ENCODE results near the gene LGR5.

Gene LGR5

DNA sequence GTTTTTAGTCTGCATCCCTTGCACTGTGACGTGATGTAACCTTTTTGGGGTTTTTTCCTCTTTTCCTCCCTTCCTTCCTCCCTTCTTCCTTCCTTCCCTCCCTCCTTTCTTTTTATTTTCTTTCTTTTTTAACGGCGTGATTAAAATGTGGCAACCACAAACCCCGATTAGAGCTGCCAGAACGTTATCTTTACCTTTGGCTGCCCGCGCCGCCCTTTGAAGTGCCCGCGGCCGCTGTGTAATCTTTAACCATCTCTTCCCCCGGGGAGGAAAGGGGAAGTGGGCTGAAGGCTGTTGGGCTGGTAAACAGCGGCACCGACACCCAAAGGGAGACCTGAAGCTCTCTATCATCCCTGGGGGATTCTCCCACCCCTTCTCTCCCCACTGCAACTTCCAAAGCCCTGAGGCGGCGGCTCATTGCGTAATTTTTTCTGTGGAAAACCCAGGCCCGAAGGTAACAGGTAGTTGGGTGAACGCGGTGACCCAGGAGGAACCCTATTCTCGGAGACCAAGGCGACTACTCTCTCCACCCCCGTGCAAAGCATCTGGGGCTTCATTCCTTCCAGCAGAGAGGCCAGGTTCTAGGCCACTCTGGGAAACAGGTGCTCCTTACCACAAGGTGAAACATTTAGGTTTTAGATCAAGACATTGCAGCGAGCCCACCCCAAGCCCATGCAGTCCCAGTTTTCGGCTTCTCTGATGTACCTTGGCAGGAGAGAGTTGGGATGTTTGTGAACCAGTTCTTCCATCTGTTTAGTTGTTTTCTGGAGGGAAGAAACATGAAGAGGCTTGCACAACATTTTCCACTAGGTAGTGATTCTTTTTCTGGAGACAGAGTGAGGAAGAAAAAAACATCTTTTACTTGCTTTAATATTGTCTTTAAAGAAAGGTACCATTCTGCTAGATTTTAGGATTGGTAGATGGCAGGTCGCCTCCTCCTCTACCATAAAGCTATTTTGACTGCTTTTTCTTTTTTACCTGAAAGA is 1.5 kb downstream of the LGR5 start:
- H3K9ac ChIP-seq (ENCODE audit: low read length): no peak overlapping the region
- no peak overlapping the region for H3K27ac ChIP-seq (ENCODE audit: low read length)
- H3K27me3 ChIP-seq (ENCODE audit: control insufficient read depth, insufficient read depth, low read length): peaks cover 63% of the 10 kb centered on the region
- peak overlapping the region; percentile 72 for H3K4me3 ChIP-seq (ENCODE audit: low read length)
- H3K36me3 ChIP-seq (ENCODE audit: control insufficient read depth, low read depth, low read length): no peaks in the 10 kb centered on the region
- H3K4me1 ChIP-seq (ENCODE audit: control insufficient read depth, low read depth, low read length): peaks cover 6% of the 10 kb centered on the region
- H3K9me3 ChIP-seq (ENCODE audit: control insufficient read depth, low read depth, low read length): no peaks in the 10 kb centered on the region

DNA sequence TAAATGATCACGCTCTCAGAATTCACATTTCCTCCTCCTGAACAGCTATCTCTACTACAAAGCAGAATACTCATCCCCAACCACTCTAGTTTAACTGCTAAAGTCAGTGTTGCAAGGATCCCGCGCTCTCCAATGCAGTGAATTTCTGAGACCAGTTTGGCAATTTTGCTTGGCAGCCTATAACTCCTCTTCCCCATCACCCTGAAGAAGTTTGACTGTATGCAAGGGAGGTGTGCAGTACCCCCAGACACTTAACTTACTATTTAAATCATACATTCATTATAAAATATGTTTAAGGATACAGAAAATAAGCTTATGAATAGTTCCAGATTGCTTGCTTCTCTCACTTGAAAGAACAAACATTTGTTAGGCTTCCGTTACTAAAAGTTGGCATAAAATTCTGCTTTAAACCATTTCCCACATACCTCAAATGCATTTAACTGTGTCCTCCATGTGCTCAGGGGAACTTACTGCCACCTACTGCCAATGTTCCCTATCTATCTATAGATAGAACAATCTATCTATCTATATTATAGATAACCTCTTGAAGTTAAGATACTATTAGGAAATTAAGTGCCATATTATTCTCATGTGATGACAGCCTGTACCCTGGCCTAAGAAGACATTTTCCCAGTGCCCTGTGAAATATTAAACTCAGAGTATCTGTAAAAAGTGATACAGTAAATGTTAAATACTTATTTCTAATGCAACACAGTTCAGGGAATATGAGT is 2.4 kb downstream of the LGR5 start:
- Histone ChIP-seq H3K4me3 (ENCODE audit: low read length) (no peak overlapping the region), H3K9ac (ENCODE audit: low read length) (no peak overlapping the region), H3K36me3 (ENCODE audit: control insufficient read depth, low read depth, low read length) (no peaks in the 10 kb centered on the region), H3K27me3 (ENCODE audit: control insufficient read depth, insufficient read depth, low read length) (peaks cover 63% of the 10 kb centered on the region), H3K27ac (ENCODE audit: low read length) (no peak overlapping the region), H3K9me3 (ENCODE audit: control insufficient read depth, low read depth, low read length) (no peaks in the 10 kb centered on the region), H3K4me1 (ENCODE audit: control insufficient read depth, low read depth, low read length) (peaks cover 6% of the 10 kb centered on the region)

DNA sequence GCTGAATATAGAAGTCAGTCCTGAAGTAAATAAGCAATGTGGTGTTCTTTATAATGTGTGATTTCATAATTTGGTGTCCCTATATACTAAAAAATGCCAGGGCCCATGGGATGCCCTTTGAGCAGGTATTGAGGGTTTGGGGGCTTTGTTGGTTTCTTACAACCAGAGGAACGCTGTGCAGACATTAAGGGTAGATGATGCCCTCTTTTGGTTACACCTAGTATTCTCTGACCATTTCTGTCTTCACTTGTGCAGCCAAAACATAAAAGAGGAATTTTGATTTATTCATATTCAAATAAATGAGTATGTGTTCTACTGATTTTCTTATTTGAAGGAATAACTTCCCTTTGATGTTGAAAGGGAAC is 3.0 kb downstream of the LGR5 start:
- Histone ChIP-seq H3K9ac (ENCODE audit: low read length) (no peak overlapping the region), H3K36me3 (ENCODE audit: control insufficient read depth, low read depth, low read length) (no peaks in the 10 kb centered on the region), H3K27ac (ENCODE audit: low read length) (no peak overlapping the region), H3K27me3 (ENCODE audit: control insufficient read depth, insufficient read depth, low read length) (peaks cover 60% of the 10 kb centered on the region), H3K4me1 (ENCODE audit: control insufficient read depth, low read depth, low read length) (peaks cover 6% of the 10 kb centered on the region), H3K4me3 (ENCODE audit: low read length) (no peak overlapping the region), H3K9me3 (ENCODE audit: control insufficient read depth, low read depth, low read length) (no peaks in the 10 kb centered on the region)

DNA sequence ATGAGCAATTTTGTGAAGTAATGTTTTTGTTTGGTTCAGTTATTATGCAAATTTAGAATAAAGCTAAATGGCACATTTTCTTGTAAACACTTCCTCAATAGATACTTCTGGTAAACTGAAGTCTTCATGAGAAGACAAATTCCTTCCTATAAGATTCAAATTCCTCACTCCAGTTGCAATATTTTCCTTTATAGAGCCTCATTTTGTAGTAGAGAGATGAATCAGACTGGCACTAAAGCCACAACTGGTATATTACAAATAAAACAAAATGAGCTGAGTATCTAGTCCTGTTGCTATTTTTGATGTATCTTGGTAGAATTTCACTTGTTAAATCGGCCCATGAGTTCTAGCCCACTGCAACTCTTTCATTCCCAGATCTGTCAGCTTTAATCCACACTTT is 5.5 kb downstream of the LGR5 start:
- peaks cover 35% of the 10 kb centered on the region for H3K27me3 ChIP-seq (ENCODE audit: control insufficient read depth, insufficient read depth, low read length)

DNA sequence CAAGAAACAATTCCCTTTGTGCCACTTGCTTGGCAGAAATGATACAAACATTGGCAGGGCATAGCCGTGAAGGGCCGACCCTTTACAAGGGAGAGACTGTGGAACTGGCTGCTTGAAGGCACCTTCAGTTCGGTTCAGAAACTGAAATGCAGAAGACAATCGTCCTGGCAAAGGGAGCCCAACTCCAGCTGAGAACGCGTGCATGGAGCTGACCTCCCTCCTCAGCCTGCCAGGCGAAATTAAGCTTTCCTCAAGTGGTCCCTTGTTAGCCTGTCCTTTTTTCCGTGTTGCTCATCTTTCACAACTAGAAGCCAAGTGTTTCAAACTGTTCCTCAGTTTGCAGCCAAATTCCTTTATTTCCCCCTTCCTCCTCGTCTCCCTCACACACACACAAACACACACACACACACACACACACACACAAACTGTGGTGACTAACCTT is 8.1 kb downstream of the LGR5 start:
- no peaks in the 10 kb centered on the region for H3K36me3 ChIP-seq (ENCODE audit: control insufficient read depth, low read depth, low read length)
- no peak overlapping the region for H3K27ac ChIP-seq (ENCODE audit: low read length)
- H3K27me3 ChIP-seq (ENCODE audit: control insufficient read depth, insufficient read depth, low read length): peaks cover 8% of the 10 kb centered on the region
- no peaks in the 10 kb centered on the region for H3K9me3 ChIP-seq (ENCODE audit: control insufficient read depth, low read depth, low read length)
- peaks cover 2% of the 10 kb centered on the region for H3K4me1 ChIP-seq (ENCODE audit: control insufficient read depth, low read depth, low read length)
- H3K4me3 ChIP-seq (ENCODE audit: low read length): no peak overlapping the region
- no peak overlapping the region for H3K9ac ChIP-seq (ENCODE audit: low read length)

More for the DNA sequence above, 5.5 kb downstream of the LGR5 start:
- no peak overlapping the region for H3K4me3 ChIP-seq (ENCODE audit: low read length)
- H3K9ac ChIP-seq (ENCODE audit: low read length): no peak overlapping the region
- H3K36me3 ChIP-seq (ENCODE audit: control insufficient read depth, low read depth, low read length): no peaks in the 10 kb centered on the region
- H3K27ac ChIP-seq (ENCODE audit: low read length): no peak overlapping the region
- H3K9me3 ChIP-seq (ENCODE audit: control insufficient read depth, low read depth, low read length): no peaks in the 10 kb centered on the region
- H3K4me1 ChIP-seq (ENCODE audit: control insufficient read depth, low read depth, low read length): no peaks in the 10 kb centered on the region

DNA sequence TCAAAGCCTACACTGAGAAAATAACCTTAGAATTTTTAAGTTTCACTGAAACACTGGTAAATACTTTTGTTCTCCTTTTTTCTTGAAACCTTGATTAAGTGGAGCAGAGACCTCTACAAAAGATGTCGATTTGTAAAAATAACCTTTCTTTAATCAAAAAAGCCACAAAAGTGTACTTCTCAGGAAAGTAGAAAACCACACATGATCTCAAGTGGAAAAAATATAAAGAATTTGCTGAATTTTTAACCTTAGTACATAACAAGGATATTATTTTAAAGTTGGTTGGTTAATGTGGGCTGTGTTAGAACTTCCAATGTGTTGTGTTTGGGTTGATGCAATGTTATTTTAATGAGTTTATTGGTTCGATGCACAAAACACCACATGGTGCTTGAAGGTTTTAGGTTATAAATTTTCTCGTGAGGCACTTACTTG is 8.6 kb downstream of the LGR5 start:
- Histone ChIP-seq H3K27me3 (ENCODE audit: control insufficient read depth, insufficient read depth, low read length) (peaks cover 4% of the 10 kb centered on the region), H3K27ac (ENCODE audit: low read length) (no peak overlapping the region), H3K9ac (ENCODE audit: low read length) (no peak overlapping the region), H3K4me1 (ENCODE audit: control insufficient read depth, low read depth, low read length) (peaks cover 2% of the 10 kb centered on the region), H3K9me3 (ENCODE audit: control insufficient read depth, low read depth, low read length) (no peaks in the 10 kb centered on the region), H3K36me3 (ENCODE audit: control insufficient read depth, low read depth, low read length) (no peaks in the 10 kb centered on the region), H3K4me3 (ENCODE audit: low read length) (no peak overlapping the region)

DNA sequence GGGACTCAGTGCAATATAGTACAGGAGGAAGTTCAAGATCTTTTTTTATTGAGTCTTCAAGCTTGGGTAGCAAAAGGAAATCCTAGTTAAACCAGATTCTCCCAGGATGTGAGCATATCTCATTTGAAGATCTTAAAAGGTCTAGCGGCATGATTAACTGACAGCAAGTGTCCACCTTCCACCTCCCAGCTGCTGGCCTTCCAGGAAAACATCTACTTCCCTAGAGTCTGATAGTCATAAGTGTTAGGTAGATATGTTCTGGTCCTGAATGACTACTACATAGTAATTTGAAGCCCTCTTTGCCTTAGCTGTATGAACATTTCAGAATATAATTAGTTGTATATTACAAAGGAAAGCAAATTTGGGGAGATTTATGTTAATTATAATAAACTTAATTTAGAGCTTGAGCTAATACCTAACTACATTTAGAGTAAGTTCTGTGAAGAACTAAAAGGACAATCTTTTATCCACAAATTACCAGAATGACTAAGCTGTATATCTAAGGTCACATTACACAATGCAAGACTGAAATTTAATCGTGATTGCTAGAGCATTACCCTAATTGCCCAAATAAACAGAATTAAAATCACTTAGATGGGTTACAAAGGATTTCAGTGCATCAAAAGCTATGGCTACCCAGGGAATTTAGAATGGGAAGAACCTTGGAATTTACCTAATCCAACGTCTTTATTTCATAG is 9.9 kb downstream of the LGR5 start:
- H3K27me3 ChIP-seq (ENCODE audit: control insufficient read depth, insufficient read depth, low read length): no peaks in the 10 kb centered on the region

DNA sequence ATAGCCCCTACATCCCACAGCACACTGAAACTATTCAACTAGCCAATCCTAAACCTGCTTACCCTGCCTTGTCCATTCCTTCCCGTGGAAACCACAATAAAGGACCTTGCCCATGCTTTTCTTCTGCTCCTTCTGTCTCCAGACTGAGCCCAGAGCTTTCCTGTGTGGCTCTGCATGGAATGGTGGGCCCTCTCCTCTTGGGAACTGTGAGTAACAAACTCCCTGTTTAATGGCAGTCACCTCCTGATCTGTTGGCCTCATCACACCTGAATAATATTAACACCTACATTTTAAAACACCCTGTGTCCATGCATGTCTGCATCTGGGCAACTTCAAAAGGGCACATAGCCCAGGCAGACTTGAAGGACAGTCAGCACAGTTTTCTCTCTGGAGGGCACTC is 12.4 kb downstream of the LGR5 start:
- Histone ChIP-seq H3K27ac (ENCODE audit: low read length) (no peak overlapping the region), H3K27me3 (ENCODE audit: control insufficient read depth, insufficient read depth, low read length) (no peaks in the 10 kb centered on the region), H3K36me3 (ENCODE audit: control insufficient read depth, low read depth, low read length) (no peaks in the 10 kb centered on the region), H3K4me3 (ENCODE audit: low read length) (no peak overlapping the region), H3K4me1 (ENCODE audit: control insufficient read depth, low read depth, low read length) (peaks cover 7% of the 10 kb centered on the region), H3K9me3 (ENCODE audit: control insufficient read depth, low read depth, low read length) (no peaks in the 10 kb centered on the region), H3K9ac (ENCODE audit: low read length) (no peak overlapping the region)

More for the DNA sequence above, 9.9 kb downstream of the LGR5 start:
- Histone ChIP-seq H3K9me3 (ENCODE audit: control insufficient read depth, low read depth, low read length) (no peaks in the 10 kb centered on the region), H3K36me3 (ENCODE audit: control insufficient read depth, low read depth, low read length) (no peaks in the 10 kb centered on the region), H3K27ac (ENCODE audit: low read length) (no peak overlapping the region), H3K9ac (ENCODE audit: low read length) (no peak overlapping the region), H3K4me3 (ENCODE audit: low read length) (no peak overlapping the region), H3K4me1 (ENCODE audit: control insufficient read depth, low read depth, low read length) (peaks cover 2% of the 10 kb centered on the region)

DNA sequence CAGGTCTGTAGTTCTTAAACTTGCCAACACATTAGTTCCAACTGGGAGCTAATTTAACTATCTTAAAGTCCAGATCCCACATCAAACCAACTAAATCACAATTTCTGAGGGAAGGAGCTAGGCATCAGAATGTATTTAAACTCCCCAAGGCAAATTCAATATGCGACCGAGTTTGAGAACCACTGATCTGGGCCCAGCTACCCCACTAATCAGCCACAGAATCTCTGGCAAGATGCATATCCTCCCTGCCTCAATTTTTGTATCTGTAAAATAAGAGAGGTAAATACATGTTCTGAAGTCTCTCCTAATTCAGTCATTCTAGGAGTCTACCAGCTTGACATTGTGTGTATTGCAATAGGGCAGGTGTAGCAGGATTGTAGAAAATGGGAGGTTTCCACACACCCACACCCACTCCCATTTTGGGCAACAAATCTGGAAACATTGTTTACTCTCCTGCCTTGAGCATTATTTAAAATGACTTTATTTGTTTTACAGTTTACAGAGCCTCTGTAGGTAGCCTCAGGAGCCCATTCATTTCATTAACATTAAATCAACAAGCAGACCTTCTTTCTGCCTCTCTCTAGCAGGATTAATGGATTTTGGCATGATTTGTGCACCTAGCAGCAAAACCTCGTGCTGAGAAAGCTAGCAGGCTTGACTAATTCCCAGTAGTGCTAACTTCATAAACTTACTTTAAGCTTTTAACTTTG is 15.6 kb downstream of the LGR5 start:
- Histone ChIP-seq H3K27me3 (ENCODE audit: control insufficient read depth, insufficient read depth, low read length) (no peaks in the 10 kb centered on the region), H3K4me3 (ENCODE audit: low read length) (no peak overlapping the region), H3K9me3 (ENCODE audit: control insufficient read depth, low read depth, low read length) (no peaks in the 10 kb centered on the region), H3K27ac (ENCODE audit: low read length) (no peak overlapping the region), H3K4me1 (ENCODE audit: control insufficient read depth, low read depth, low read length) (peaks cover 7% of the 10 kb centered on the region), H3K9ac (ENCODE audit: low read length) (no peak overlapping the region), H3K36me3 (ENCODE audit: control insufficient read depth, low read depth, low read length) (no peaks in the 10 kb centered on the region)

DNA sequence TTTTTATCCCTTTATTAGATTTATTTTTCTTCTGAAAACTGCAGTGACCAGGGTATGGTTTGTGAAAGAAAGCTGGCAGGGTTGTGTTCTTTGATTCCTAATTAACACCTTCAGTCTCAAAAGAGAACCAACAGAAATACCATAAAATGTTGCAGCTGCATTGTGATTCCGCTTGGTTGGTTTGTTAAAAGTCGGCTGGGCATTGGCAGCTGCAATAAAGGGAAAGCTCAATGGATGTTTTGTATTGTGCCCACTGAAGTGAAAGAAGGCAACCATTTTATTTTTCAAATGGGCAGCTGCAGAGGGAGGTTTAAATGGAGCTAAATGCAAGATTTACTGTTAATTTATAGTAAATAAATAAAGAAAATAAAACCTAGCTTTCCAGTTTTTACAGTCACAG is 16.7 kb downstream of the LGR5 start:
- Histone ChIP-seq H3K27ac (ENCODE audit: low read length) (no peak overlapping the region), H3K27me3 (ENCODE audit: control insufficient read depth, insufficient read depth, low read length) (no peaks in the 10 kb centered on the region), H3K4me3 (ENCODE audit: low read length) (no peak overlapping the region), H3K9ac (ENCODE audit: low read length) (no peak overlapping the region), H3K9me3 (ENCODE audit: control insufficient read depth, low read depth, low read length) (no peaks in the 10 kb centered on the region), H3K36me3 (ENCODE audit: control insufficient read depth, low read depth, low read length) (no peaks in the 10 kb centered on the region), H3K4me1 (ENCODE audit: control insufficient read depth, low read depth, low read length) (peaks cover 7% of the 10 kb centered on the region)

DNA sequence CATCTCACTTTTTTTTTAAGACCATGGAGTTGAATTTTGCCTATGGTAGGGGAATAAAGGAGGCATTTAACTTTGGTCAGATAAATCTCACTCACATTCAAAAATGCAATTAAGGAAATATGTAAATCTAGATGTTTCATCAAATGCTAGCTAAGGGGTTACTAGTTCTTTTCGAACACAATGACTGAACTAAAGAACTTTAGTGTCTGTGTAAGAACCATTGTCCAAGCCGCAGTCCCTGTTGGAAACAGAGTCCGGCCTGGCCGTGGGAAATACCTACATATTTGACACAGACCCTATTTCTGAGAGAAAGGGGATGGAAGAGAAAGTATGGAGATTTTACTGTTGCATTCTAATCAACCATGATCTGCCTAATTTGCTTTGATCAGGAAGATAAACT is 17.4 kb downstream of the LGR5 start:
- Histone ChIP-seq H3K4me3 (ENCODE audit: low read length) (no peak overlapping the region), H3K9ac (ENCODE audit: low read length) (no peak overlapping the region), H3K36me3 (ENCODE audit: control insufficient read depth, low read depth, low read length) (no peaks in the 10 kb centered on the region), H3K27ac (ENCODE audit: low read length) (no peak overlapping the region), H3K4me1 (ENCODE audit: control insufficient read depth, low read depth, low read length) (peaks cover 4% of the 10 kb centered on the region), H3K27me3 (ENCODE audit: control insufficient read depth, insufficient read depth, low read length) (no peaks in the 10 kb centered on the region), H3K9me3 (ENCODE audit: control insufficient read depth, low read depth, low read length) (no peaks in the 10 kb centered on the region)

Data from iPS-18a (cell line).